Right atrium auricular region (tissue), 2 donors: ENCODE results near the gene AHNAK2. TPM values are rescaled to one million over a fixed set of nuclear protein-coding genes. Genes with fewer than 3 reads are reported as not detected.
A peak's percentile ranks its signal among the peaks of the same experiment; 100 is the strongest.

ENCODE experiments used
- DNase-seq: peaks from one replicate; pipeline ENCODE4 v3.0.0-alpha.2; 2019; ENCODE audit warnings: low spot score
- H3K27ac ChIP-seq, 2 donors: fragments of 200-600 bp; sonication (generic); 1 replicate in 1 of 2; 2 replicates in 1 of 2; pipeline ENCODE4 v1.5.1; 2016 to 2019
- H3K27me3 ChIP-seq, 2 donors: fragments of 200-600 bp; sonication (generic); one replicate each; pipeline versions ENCODE4 v1.5.1 to v1.6.0; 2017 to 2019
- H3K36me3 ChIP-seq: fragments of 200-600 bp; sonication (generic); one replicate; pipeline ENCODE4 v1.5.1; 2016
- H3K4me1 ChIP-seq, 2 donors: fragments of 200-600 bp; sonication (generic); one replicate each; pipeline versions ENCODE4 v1.5.1 to v1.6.0; 2017 to 2019
- H3K4me3 ChIP-seq, 2 donors: fragments of 200-600 bp; sonication (generic); 1 replicate in 1 of 2; 2 replicates in 1 of 2; pipeline ENCODE4 v1.5.1; 2017 to 2019; ENCODE audit warnings: mild to moderate bottlenecking in 1 of 2, moderate library complexity in 1 of 2
- H3K9me3 ChIP-seq, 2 donors: fragments of 200-600 bp; sonication (generic); one replicate each; pipeline ENCODE4 v1.5.1; 2019
- CTCF ChIP-seq, 2 donors: fragments of 200-600 bp; sonication (generic); IDR thresholded peaks; one replicate each; pipeline ENCODE4 v1.5.1; 2019; ENCODE audit warnings: antibody characterized with exemption in 2 of 2
- total RNA-seq, 2 donors: library from RNA; depleted of rRNA; stranded (reverse); fragments of >200 nt; gene quantifications; one replicate each; pipeline ENCODE4 v1.1.0, GENCODE V29; 2016

The AHNAK2 gene
- total RNA-seq, 2 donors from 2014 or later: 5.7 to 11.8 TPM

- H3K4me1 ChIP-seq: peaks cover 0 to 21% of the 10 kb centered on the region in 2 donors
- no peak for TF ChIP-seq CTCF (IDR thresholded peaks at IDR 0.05)
- no peaks in the 10 kb centered on the region for H3K36me3 ChIP-seq
- no peak for DNase-seq
- no peaks in the 10 kb centered on the region for H3K9me3 ChIP-seq
- H3K27me3 ChIP-seq: no peaks in the 10 kb centered on the region
- H3K27ac ChIP-seq: no peak overlapping the region
- H3K4me3 ChIP-seq: no peak overlapping the region
These were observed 43.0 kb downstream of the AHNAK2 start for GRCh38 chr14:104935026-104935650.

DNA sequence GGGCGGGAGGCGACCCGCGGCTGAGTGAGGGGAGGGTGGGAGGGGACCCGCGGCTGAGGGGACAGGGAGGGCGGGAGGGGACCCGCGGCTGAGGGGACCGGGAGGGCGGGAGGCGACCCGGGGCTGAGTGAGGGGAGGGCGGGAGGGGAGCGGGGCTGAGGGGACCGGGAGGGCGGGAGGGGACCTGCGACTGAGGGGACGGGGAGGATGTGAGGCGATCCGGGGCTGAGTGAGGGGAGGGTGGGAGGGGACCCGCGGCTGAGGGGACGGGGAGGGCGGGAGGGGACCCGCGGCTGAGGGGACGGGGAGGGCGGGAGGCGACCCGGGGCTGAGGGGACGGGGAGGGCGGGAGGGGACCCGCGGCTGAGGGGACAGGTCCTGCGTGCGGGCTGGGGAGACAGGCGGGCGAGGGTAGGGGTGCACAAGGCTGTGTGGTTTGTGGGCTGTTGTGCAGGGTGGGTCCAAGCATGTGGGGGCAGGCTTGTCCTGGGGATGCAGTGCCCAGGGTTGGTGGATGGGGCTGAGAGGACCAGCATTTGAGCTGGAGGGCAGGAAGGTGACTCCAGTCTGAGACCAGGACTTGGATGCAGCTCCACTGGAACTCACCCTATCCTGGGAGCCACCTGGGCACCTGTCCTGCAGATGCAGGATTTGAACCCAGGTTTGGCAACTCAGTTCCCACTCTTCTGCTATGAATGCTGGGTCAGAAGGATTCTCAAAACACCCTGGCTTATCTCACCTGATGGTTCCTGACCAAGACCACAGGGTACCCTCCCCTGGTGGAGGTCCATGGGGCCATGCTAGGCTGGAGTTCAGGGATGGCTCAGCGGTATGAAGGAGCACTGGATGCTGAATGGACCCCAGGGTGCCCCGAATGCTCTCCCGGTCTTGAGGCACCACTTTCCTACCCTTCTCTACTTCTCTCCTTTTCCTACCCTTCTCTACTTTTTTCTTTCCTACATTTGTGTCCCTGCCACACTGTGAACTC lies 44.1 kb downstream of the AHNAK2 start:
- peak overlapping the region in 1 of 2 donors; percentile 39 for H3K27ac ChIP-seq
- H3K36me3 ChIP-seq: no peaks in the 10 kb centered on the region
- DNase-seq: no peak
- H3K4me1 ChIP-seq: peaks cover 0 to 21% of the 10 kb centered on the region in 2 donors
- H3K27me3 ChIP-seq: no peaks in the 10 kb centered on the region
- H3K4me3 ChIP-seq: peak overlapping the region; percentile 36 to 67
- no peaks in the 10 kb centered on the region for H3K9me3 ChIP-seq
- TF ChIP-seq CTCF (IDR thresholded peaks at IDR 0.05): no peak

GRCh38 chr14:104932676-104933631 lies 45.2 kb downstream of the AHNAK2 start:
- DNase-seq: peak; percentile 81
- H3K36me3 ChIP-seq: no peaks in the 10 kb centered on the region
- peak; percentile 70 to 89 for TF ChIP-seq CTCF (IDR thresholded peaks at IDR 0.05)
- no peaks in the 10 kb centered on the region for H3K9me3 ChIP-seq
- H3K27me3 ChIP-seq: no peaks in the 10 kb centered on the region
- H3K4me1 ChIP-seq: peaks cover 0 to 21% of the 10 kb centered on the region in 2 donors
- peak overlapping the region; percentile 8 to 39 for H3K27ac ChIP-seq
- H3K4me3 ChIP-seq: peak overlapping the region; percentile 36 to 67

DNA sequence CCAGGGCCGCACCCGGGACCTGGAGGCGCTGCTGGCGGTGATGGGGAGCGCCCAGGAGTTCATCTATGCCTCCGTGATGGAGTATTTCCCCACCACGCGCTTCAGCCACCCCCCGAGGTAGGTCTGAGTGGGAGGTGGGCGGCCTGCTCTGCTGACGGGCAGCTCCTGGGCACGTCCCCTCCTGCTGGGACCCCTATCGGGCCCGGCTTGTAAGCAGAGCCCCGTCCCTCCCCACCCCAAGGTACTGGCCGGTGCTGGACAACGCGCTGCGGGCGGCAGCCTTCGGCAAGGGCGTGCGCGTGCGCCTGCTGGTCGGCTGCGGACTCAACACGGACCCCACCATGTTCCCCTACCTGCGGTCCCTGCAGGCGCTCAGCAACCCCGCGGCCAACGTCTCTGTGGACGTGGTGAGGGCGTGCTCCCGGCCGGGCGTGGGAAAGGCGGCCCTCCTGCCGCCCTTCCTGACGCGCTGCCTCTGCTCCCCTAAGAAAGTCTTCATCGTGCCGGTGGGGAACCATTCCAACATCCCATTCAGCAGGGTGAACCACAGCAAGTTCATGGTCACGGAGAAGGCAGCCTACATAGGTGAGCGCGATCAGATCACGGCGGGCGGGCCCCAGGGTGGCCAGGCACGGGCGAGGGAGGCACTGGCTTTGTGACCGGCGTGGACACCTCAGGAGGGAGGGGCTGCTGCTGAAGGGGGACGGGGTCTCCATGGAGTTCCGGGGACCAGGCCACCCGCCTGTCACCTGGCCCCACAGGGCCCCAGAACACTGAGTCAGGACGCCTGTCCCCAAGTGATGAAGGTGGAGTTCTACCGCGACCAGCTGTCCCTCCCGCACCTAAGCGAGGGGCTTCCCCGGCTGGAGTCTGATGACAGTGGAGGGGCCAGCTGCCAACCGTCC lies 46.2 kb downstream of the AHNAK2 start:
- Histone ChIP-seq H3K27me3 (no peaks in the 10 kb centered on the region), H3K4me1 (peaks cover 0 to 21% of the 10 kb centered on the region in 2 donors), H3K9me3 (no peaks in the 10 kb centered on the region), H3K36me3 (no peaks in the 10 kb centered on the region), H3K4me3 (peak overlapping the region in 1 of 2 donors; percentile 67), H3K27ac (no peak overlapping the region)
- no peak for DNase-seq
- TF ChIP-seq CTCF (IDR thresholded peaks at IDR 0.05): no peak
